Loucy (cell line): ENCODE data around the gene SOHLH1.

Source experiments
- H2AFZ ChIP-seq: fragments of 200-600 bp; sonication (generic); 2 replicates; pipeline ENCODE4 v1.6.0; 2016; ENCODE audit warnings: antibody characterized with exemption, mild to moderate bottlenecking, low read length, moderate library complexity
- H3F3A ChIP-seq: fragments of 200-600 bp; 2 replicates; pipeline ENCODE4 v1.6.0; 2016; ENCODE audit warnings: antibody characterized with exemption, low read depth, mild to moderate bottlenecking
- H3K27me3 ChIP-seq: fragments of 200-600 bp; sonication (generic); 2 replicates; pipeline ENCODE4 v1.6.1; 2014; ENCODE audit warnings: low read length, mild to moderate bottlenecking; ENCODE audit not compliant: insufficient read depth, poor library complexity, severe bottlenecking
- H3K36me3 ChIP-seq: fragments of 200-600 bp; sonication (generic); 2 replicates; pipeline ENCODE4 v1.6.1; 2016; ENCODE audit warnings: low read length; ENCODE audit not compliant: insufficient read depth
- H3K4me1 ChIP-seq: fragments of 200-600 bp; sonication (generic); 2 replicates; pipeline ENCODE4 v1.5.1; 2014; ENCODE audit warnings: low read length, mild to moderate bottlenecking; ENCODE audit not compliant: insufficient read depth, poor library complexity, severe bottlenecking
- H3K4me2 ChIP-seq: fragments of 200-600 bp; sonication (generic); 2 replicates; pipeline ENCODE4 v1.6.0; 2014; ENCODE audit warnings: antibody characterized with exemption, low read length, low read depth, mild to moderate bottlenecking; ENCODE audit not compliant: poor library complexity, severe bottlenecking
- H3K4me3 ChIP-seq: fragments of 200-600 bp; sonication (generic); 2 replicates; pipeline ENCODE4 v1.5.1; 2014; ENCODE audit warnings: low read length, mild to moderate bottlenecking, mixed read lengths; ENCODE audit not compliant: poor library complexity, severe bottlenecking
- H3K79me2 ChIP-seq: fragments of 200-600 bp; sonication (generic); 2 replicates; pipeline ENCODE4 v1.6.1; 2014; ENCODE audit warnings: low read length; ENCODE audit not compliant: insufficient read depth
- H3K9ac ChIP-seq: fragments of 200-600 bp; sonication (generic); 2 replicates; pipeline ENCODE4 v1.6.0; 2014; ENCODE audit warnings: mild to moderate bottlenecking, low read depth, low read length, moderate library complexity; ENCODE audit not compliant: poor library complexity, severe bottlenecking
- H3K9me2 ChIP-seq: fragments of 200-600 bp; sonication (generic); replicated peaks from 2 replicates; pipeline ENCODE4 v1.6.1; 2016; ENCODE audit warnings: low read depth, low read length, mixed read lengths
- H3K9me3 ChIP-seq: fragments of 200-600 bp; sonication (generic); 2 replicates; pipeline ENCODE4 v1.6.1; 2014; ENCODE audit warnings: mild to moderate bottlenecking, antibody characterized with exemption, low read length, low read depth; ENCODE audit not compliant: insufficient read depth
- H4K20me1 ChIP-seq: fragments of 200-600 bp; sonication (generic); 2 replicates; pipeline ENCODE4 v1.6.0; 2014; ENCODE audit warnings: antibody characterized with exemption, low read length, mild to moderate bottlenecking; ENCODE audit not compliant: insufficient read depth, poor library complexity, severe bottlenecking
- EZH2phosphoT487 ChIP-seq: fragments of 200-600 bp; IDR thresholded peaks from 2 replicates; pipeline ENCODE4 v1.6.1; 2018; ENCODE audit warnings: antibody characterized with exemption, mild to moderate bottlenecking, moderate library complexity, borderline replicate concordance
- TF ChIP-seq, protein P1 (sequence below): fragments of 200-600 bp; sonication (generic); conservative IDR thresholded peaks from 2 replicates; pipeline ENCODE4 v1.5.1; 2014; ENCODE audit warnings: mild to moderate bottlenecking, antibody characterized with exemption, low read length

Gene SOHLH1

DNA sequence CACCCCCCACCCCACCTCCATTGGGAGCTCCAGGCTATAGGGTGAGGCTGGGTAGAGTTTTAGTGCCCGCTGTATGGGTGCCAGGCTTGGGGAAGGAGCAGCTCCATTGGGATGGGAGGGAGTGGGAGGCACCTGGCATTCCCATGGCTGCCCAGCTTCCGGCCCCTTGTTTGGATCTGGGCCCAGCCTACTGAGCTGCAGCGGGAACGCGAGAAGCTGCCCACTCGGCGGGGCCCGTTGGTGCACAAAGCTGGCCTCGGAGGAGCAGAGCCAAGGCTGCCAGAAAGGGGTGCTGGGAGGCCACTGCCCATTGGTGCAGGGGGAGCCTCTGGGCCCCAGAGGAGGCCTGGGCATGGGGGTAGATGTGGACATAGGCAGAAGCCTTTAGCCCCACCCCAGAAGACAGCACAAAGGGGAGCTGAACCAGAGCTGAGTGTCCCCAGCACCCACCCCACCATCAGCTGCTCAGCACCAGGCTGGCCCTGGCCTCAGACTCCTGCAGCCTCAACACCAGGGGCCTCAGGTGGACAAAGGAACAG lies 31.7 kb downstream of the SOHLH1 start:
- no peak overlapping the region for H3K4me3 ChIP-seq
- no peak overlapping the region for H3K4me2 ChIP-seq
- TF ChIP-seq, protein P1, sequence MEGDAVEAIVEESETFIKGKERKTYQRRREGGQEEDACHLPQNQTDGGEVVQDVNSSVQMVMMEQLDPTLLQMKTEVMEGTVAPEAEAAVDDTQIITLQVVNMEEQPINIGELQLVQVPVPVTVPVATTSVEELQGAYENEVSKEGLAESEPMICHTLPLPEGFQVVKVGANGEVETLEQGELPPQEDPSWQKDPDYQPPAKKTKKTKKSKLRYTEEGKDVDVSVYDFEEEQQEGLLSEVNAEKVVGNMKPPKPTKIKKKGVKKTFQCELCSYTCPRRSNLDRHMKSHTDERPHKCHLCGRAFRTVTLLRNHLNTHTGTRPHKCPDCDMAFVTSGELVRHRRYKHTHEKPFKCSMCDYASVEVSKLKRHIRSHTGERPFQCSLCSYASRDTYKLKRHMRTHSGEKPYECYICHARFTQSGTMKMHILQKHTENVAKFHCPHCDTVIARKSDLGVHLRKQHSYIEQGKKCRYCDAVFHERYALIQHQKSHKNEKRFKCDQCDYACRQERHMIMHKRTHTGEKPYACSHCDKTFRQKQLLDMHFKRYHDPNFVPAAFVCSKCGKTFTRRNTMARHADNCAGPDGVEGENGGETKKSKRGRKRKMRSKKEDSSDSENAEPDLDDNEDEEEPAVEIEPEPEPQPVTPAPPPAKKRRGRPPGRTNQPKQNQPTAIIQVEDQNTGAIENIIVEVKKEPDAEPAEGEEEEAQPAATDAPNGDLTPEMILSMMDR = no peak
- TF ChIP-seq EZH2phosphoT487 = no peak
- H3F3A ChIP-seq = no peaks in the 10 kb centered on the region
- no peaks in the 10 kb centered on the region for H3K79me2 ChIP-seq
- H3K9me2 ChIP-seq = no peaks in the 10 kb centered on the region
- H4K20me1 ChIP-seq = no peaks in the 10 kb centered on the region
- no peaks in the 10 kb centered on the region for H3K4me1 ChIP-seq
- no peaks in the 10 kb centered on the region for H3K36me3 ChIP-seq
- no peak overlapping the region for H2AFZ ChIP-seq
- no peak overlapping the region for H3K9ac ChIP-seq
- no peaks in the 10 kb centered on the region for H3K27me3 ChIP-seq
- H3K9me3 ChIP-seq = peaks cover 8% of the 10 kb centered on the region; the same call in 1 of the 2 replicates

DNA sequence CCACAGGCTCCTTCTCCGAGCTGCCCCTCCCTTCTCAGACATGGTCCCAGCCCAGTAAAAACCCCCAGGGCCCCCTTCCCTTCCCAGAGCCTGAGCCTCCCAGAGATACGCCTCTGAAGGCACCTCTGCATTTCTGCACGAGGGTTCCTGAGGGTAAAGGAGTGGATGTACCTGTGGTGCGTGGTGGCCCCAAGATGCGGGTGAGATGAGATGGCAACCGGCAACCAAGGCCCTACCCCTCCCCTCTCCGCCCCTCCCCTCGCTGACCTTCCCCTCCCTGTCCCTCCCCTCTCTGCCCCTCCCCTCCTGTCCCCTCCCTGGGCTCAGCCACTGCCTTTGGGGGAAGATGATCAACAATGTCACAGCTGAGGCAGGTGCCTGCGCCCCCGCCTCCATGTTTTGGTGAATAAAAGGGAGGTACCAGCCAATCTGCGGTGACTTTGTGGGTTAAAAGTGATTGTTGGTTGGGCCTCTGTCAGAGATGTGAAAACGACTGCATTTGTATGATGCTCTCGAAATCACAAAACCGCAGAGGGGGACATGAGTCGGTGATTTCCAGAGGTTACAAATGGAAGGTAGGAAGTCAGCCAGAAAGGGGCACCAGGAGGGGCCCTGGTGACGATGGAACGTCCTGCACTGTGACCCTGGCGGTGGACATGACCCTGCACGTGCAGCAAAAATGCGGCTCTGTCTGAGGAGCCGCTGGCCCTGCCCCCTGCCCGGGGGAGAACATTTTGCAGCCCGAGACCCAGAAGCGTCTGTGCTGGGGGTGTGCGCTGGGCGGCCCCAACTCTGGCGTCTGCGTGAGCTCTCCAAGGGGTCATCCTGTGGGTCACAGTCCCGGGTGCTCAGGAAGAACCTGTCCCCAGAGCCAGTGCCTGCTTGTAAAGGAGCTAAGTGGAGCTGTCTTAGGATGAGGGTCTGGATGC lies 32.5 kb downstream of the SOHLH1 start:
- Histone ChIP-seq H3K4me1 (no peaks in the 10 kb centered on the region), H3K4me3 (no peak overlapping the region), H3K9me2 (no peaks in the 10 kb centered on the region), H3K27me3 (no peaks in the 10 kb centered on the region), H3K79me2 (no peaks in the 10 kb centered on the region), H4K20me1 (no peaks in the 10 kb centered on the region), H3K36me3 (no peaks in the 10 kb centered on the region), H3F3A (no peaks in the 10 kb centered on the region), H3K9ac (no peak overlapping the region), H3K9me3 (peaks cover 8% of the 10 kb centered on the region; the same call in 1 of the 2 replicates), H2AFZ (no peak overlapping the region), H3K4me2 (no peak overlapping the region)
- TF ChIP-seq, protein P1 = no peak

DNA sequence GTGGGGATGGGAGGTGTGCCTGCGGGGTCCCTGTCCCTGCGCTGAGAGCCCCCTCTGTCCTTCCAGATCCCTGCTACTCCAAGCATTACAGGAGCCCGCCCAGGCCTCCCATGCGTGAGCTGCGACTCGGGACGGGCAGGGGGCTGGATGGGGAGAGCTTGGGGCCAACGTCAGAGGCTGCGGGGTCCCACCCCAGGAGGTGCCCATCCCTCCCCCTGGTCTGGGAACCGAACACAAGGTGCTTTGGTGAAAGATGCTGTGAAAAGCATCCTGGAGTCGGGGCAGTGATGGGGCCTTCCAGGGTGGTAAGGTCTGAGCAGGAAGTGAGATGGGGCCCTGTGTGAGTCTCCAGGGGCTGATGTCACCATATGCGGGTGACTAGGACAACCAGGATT lies 33.5 kb downstream of the SOHLH1 start:
- Histone ChIP-seq H3K79me2 (no peaks in the 10 kb centered on the region), H3K9me2 (no peaks in the 10 kb centered on the region), H3K4me3 (no peak overlapping the region), H3K4me1 (no peaks in the 10 kb centered on the region), H2AFZ (no peak overlapping the region), H3K9ac (no peak overlapping the region), H3K36me3 (no peaks in the 10 kb centered on the region), H3K4me2 (no peak overlapping the region), H3K9me3 (peaks cover 8% of the 10 kb centered on the region; the same call in 1 of the 2 replicates), H3F3A (no peaks in the 10 kb centered on the region), H3K27me3 (no peaks in the 10 kb centered on the region), H4K20me1 (no peaks in the 10 kb centered on the region)
- TF ChIP-seq EZH2phosphoT487 = no peak
- TF ChIP-seq, protein P1 = no peak
